Common myeloid progenitor, CD34-positive (primary cell): ENCODE measurements around the gene MFF.

ENCODE experiments used
- CTCF ChIA-PET: fragments of 350-600 bp; sonication (Branson Sonifier 250); formaldehyde crosslinking; loops from one replicate; lab custom pipeline; 2021; ENCODE audit warnings: antibody characterized with exemption; lab: Charles Lee
- POLR2A ChIA-PET: fragments of 350-600 bp; sonication (Branson Sonifier 250); formaldehyde crosslinking; loops from one replicate; lab custom pipeline; 2021; ENCODE audit warnings: antibody characterized with exemption; lab: Charles Lee
- DNase-seq, 3 donors: peaks; one replicate each; pipeline versions ENCODE4 v3.0.0 to v3.0.0-alpha.2; 2013
- H3K27ac ChIP-seq, 2 experiments: 1 replicate in 1 of 2; 2 replicates in 1 of 2; pipeline ENCODE4 v1.7.0; 2013; ENCODE audit warnings: inconsistent platforms in 2 of 2, low read length in 2 of 2, mild to moderate bottlenecking in 2 of 2, low read depth in 1 of 2, moderate library complexity in 1 of 2; ENCODE audit not compliant: severe bottlenecking in 2 of 2, insufficient read depth in 1 of 2, poor library complexity in 1 of 2
- H3K27me3 ChIP-seq, 5 experiments: replicated peaks in 2 of 5; 1 replicate in 3 of 5; 2 replicates in 2 of 5; pipeline versions ENCODE4 v1.6.1 to v1.7.0; 2013; ENCODE audit warnings: low read length in 4 of 5, mild to moderate bottlenecking in 2 of 5, moderate library complexity in 2 of 5, inconsistent platforms in 1 of 5; ENCODE audit not compliant: insufficient read depth in 5 of 5, control insufficient read depth in 4 of 5
- H3K36me3 ChIP-seq, 4 experiments: 1 replicate in 2 of 4; 2 replicates in 2 of 4; pipeline versions ENCODE4 v1.6.1 to v1.7.0; 2013; ENCODE audit warnings: low read length in 3 of 4, control low read depth in 1 of 4, mild to moderate bottlenecking in 1 of 4; ENCODE audit not compliant: control insufficient read depth in 4 of 4, insufficient read depth in 4 of 4
- H3K4me1 ChIP-seq, 4 experiments: 1 replicate in 3 of 4; 2 replicates in 1 of 4; pipeline versions ENCODE4 v1.6.1 to v1.7.1; 2013; ENCODE audit warnings: low read length in 3 of 4, mild to moderate bottlenecking in 3 of 4, control low read depth in 1 of 4, inconsistent platforms in 1 of 4, moderate library complexity in 1 of 4; ENCODE audit not compliant: control insufficient read depth in 4 of 4, insufficient read depth in 4 of 4; ENCODE audit errors: control extremely low read depth in 1 of 4
- H3K4me3 ChIP-seq, 7 experiments: 1 replicate in 4 of 7; 2 replicates in 3 of 7; pipeline versions ENCODE4 v1.5.1 to v1.7.0; 2013; ENCODE audit warnings: mild to moderate bottlenecking in 7 of 7, low read length in 6 of 7, moderate library complexity in 6 of 7, inconsistent platforms in 2 of 7, low read depth in 2 of 7, control low read depth in 1 of 7; ENCODE audit not compliant: insufficient read depth in 4 of 7, control insufficient read depth in 1 of 7; ENCODE audit errors: extremely low read depth in 1 of 7
- H3K9me3 ChIP-seq, 5 experiments: 1 replicate in 4 of 5; 2 replicates in 1 of 5; pipeline versions ENCODE4 v1.6.1 to v1.7.1; 2013; ENCODE audit warnings: low read length in 4 of 5, mild to moderate bottlenecking in 2 of 5, inconsistent platforms in 1 of 5, low read depth in 1 of 5, moderate library complexity in 1 of 5; ENCODE audit not compliant: control insufficient read depth in 4 of 5, insufficient read depth in 2 of 5; ENCODE audit errors: control extremely low read depth in 1 of 5
- WGBS: methylation state at CpG from one replicate; pipeline ENCODE4 v1.1.5; 2013; ENCODE audit not compliant: insufficient coverage; 5-methylcytosine and 5-hydroxymethylcytosine counted together

The MFF gene

DNA sequence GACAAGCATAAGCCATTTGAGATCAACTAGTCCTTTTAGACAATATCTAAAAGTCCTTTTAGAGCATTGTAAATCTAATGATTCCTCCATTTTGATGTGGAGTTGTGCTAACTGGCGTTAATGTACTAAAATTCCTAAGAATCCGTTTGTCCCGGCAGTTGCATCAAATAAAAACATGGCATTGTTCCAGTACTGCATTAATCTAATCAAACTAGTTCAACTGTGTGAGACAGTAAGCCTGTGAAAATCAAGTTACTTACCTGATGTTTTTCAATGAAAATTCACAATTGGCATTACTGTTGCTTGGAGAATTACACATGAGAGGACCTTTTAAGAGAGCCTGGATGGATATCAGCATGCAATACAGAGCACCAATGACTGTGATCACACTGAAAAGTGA is 40.8 kb downstream of the MFF start:
- Histone ChIP-seq H3K4me3 (no peak overlapping the region), H3K36me3 (peaks cover 0 to under 1% (median 0%) of the 10 kb centered on the region in 4 experiments), H3K9me3 (no peaks in the 10 kb centered on the region), H3K27ac (no peak overlapping the region), H3K4me1 (peaks cover 0 to 12% (median 0%) of the 10 kb centered on the region in 4 experiments), H3K27me3 (no peaks in the 10 kb centered on the region)
- ChIA-PET POLR2A (no interaction called here), CTCF (no interaction called here)
- WGBS = no CpG with 5 or more reads among the region's 3 CpGs
- DNase-seq = no peak

- Histone ChIP-seq H3K4me3 (no peak overlapping the region), H3K9me3 (no peaks in the 10 kb centered on the region), H3K4me1 (peaks cover 0 to 14% (median 0%) of the 10 kb centered on the region in 4 experiments), H3K27ac (no peak overlapping the region), H3K27me3 (no peaks in the 10 kb centered on the region), H3K36me3 (no peaks in the 10 kb centered on the region)
- POLR2A ChIA-PET = no interaction called here
- DNase-seq = no peak
- CTCF ChIA-PET = no interaction called here
- WGBS = 85% methylated on average over 6 of the region's 11 CpGs
Observed at GRCh38 chr2:227366769-227367426, 41.8 kb downstream of the MFF start.

DNA sequence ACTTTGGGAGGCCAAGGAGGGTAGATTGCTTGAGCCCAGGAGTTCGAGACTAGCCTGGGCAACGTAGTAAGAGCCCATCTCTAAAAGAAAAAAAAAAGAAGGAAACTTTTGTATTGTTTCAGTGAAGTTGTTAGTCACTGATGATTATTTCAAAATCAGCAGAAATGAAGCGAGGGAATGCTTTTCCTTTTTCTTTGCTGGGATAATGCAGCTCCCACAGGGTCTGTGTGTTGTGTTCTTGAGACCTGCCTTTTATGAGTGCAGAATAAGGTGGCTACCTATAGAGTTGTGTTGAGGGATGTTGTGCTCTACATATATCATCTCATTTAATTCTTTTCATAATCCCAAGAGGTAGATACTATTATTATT is 42.4 kb downstream of the MFF start:
- ChIA-PET POLR2A (no interaction called here), CTCF (no interaction called here)
- no peak for DNase-seq
- WGBS = 95% methylated on average over 2 of the region's 3 CpGs
- Histone ChIP-seq H3K4me3 (no peak overlapping the region), H3K36me3 (no peaks in the 10 kb centered on the region), H3K27ac (no peak overlapping the region), H3K27me3 (no peaks in the 10 kb centered on the region), H3K4me1 (peaks cover 0 to 14% (median 0%) of the 10 kb centered on the region in 4 experiments), H3K9me3 (no peaks in the 10 kb centered on the region)

- POLR2A ChIA-PET = no interaction called here
- H3K4me1 ChIP-seq = peaks cover 0 to 14% (median 0%) of the 10 kb centered on the region in 4 experiments
- no peaks in the 10 kb centered on the region for H3K9me3 ChIP-seq
- no peaks in the 10 kb centered on the region for H3K27me3 ChIP-seq
- 100% methylated on average over 1 of the region's 5 CpGs for WGBS
- H3K36me3 ChIP-seq = no peaks in the 10 kb centered on the region
- no peak for DNase-seq
- no peak overlapping the region for H3K27ac ChIP-seq
- CTCF ChIA-PET = no interaction called here
- no peak overlapping the region for H3K4me3 ChIP-seq
Observed at GRCh38 chr2:227368574-227368973, 43.5 kb downstream of the MFF start.

- ChIA-PET CTCF (no interaction called here), POLR2A (no interaction called here)
- Histone ChIP-seq H3K4me3 (no peak overlapping the region), H3K27ac (no peak overlapping the region), H3K4me1 (peaks cover 0 to 14% (median 0%) of the 10 kb centered on the region in 4 experiments), H3K9me3 (no peaks in the 10 kb centered on the region), H3K36me3 (no peaks in the 10 kb centered on the region), H3K27me3 (no peaks in the 10 kb centered on the region)
- WGBS = 88% methylated on average over 4 of the region's 8 CpGs
- no peak for DNase-seq
Observed at GRCh38 chr2:227370092-227370491, 45.0 kb downstream of the MFF start.

DNA sequence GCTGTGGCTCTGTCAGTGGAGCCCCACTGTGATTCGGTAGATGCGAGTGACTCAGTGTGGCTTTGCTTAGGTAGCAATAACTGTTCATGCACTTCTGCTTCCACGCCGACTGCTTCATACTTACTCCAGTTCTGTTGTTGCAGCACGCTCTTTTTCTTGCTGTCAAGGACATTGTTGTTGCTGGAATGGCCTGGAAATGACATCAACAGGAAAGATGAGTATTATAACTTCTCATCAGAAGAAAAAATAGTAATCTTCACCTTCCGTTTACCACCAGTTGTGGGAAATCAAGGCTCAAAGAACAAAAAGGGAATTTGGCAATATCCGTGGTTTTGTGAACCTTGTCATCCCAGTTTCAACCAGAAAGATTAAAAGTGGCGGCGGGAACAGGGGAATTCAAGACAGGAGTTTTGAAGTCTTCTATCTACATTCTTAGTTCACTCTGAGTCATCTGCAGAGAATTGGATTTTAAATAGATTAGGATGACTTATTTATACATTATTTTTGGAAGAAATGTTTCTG is 45.8 kb downstream of the MFF start:
- Histone ChIP-seq H3K36me3 (no peaks in the 10 kb centered on the region), H3K27me3 (no peaks in the 10 kb centered on the region), H3K27ac (no peak overlapping the region), H3K4me3 (no peak overlapping the region), H3K4me1 (peaks cover 0 to 14% (median 0%) of the 10 kb centered on the region in 4 experiments), H3K9me3 (no peaks in the 10 kb centered on the region)
- POLR2A ChIA-PET = no interaction called here
- CTCF ChIA-PET = no interaction called here
- peak in 2 of 3 donors; percentile 54 to 55 for DNase-seq
- 91% methylated on average over 6 of the region's 9 CpGs for WGBS

DNA sequence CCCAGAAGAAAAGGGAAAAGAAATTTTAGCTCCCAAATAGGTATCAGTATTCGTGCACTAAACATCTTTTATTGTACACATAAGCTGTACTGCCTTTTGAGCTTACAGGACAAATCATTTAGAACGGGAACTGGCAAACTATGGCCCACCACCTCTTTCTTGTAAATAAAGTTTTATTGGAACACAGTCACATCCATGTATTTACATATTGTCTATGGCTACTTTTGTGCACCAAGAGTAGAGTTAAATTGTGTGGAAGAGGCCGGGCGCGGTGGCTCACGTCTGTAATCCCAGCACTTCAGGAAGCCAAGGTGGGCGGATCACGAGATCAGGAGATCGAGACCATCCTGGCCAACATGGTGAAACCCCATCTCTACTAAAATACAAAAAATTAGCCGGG is 48.3 kb downstream of the MFF start:
- H3K36me3 ChIP-seq = no peaks in the 10 kb centered on the region
- no peak overlapping the region for H3K27ac ChIP-seq
- H3K9me3 ChIP-seq = no peaks in the 10 kb centered on the region
- no peak for DNase-seq
- ChIA-PET CTCF (interaction anchor here (0.8 to 1.6 kb wide), 2 partner anchors 26 to 98 kb away, joined by 3 read pairs; no protein-coding TSS in a partner anchor), POLR2A (no interaction called here)
- H3K4me1 ChIP-seq = peaks cover 0 to 9% (median 0%) of the 10 kb centered on the region in 4 experiments
- H3K4me3 ChIP-seq = no peak overlapping the region
- 84% methylated on average over 9 of the region's 10 CpGs for WGBS
- no peaks in the 10 kb centered on the region for H3K27me3 ChIP-seq
